HuH-7.5 (cell line): Measurements from ENCODE around the gene TMEM175.

Source experiments
- DNase-seq: peaks from one replicate; pipeline ENCODE4 v3.0.0; 2011; ENCODE audit warnings: low spot score

The TMEM175 gene

DNA sequence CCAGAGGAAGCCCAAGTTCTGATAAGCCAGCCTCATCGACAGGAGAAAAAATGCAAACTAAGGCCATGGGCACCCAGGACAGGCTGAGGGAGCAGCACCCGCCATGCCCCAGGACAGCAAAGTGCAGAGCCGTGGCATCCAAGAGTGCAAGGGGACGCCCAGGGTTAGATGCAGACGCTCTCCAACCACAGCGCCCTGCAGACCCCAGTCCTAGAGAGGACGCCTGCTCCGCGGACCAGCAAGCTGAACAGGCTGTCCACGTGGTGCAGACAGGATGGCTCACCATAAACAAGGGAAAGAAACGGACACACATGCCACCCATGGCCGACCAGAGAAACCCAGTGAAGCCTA lies 32.7 kb upstream of the TMEM175 start:
- no peak for DNase-seq

DNA sequence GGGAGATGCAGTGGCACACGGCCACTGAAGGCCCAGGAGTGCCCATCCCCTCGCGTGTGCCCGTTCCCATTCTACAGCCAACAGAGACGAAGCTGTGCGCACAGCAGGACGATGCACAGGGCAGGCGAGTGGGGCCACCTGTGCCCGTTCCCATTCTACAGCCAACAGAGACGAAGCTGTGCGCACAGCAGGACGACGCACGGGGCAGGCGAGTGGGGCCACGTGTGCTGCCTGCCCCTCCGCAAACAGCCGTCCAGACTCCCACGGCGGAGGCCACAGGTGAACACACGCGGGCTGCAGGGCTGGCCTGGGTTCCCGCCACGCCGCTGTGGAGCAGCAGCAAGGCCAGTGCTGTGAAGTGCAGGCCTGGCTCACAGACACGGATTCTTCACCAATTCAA lies 32.2 kb upstream of the TMEM175 start:
- DNase-seq = no peak

DNA sequence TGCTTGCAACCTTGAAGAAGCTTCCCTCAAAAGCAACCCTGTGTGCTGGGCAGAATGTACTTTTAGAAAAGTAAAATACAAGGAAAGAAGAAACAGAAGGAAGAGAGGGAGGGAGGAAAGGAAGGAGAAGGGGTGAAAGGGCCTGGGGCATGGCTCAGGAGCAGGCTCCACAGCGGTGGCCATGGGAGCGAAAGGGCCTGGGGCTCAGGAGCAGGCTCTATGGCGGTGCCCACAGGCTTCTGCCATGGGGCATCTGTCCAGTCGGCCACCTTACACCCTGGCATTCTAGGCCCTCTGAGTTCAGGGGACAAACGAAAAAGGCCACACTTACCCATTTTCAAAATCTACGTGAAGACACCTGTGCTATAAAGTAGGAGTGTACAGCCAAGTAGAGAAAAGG lies 31.5 kb upstream of the TMEM175 start:
- no peak for DNase-seq

DNA sequence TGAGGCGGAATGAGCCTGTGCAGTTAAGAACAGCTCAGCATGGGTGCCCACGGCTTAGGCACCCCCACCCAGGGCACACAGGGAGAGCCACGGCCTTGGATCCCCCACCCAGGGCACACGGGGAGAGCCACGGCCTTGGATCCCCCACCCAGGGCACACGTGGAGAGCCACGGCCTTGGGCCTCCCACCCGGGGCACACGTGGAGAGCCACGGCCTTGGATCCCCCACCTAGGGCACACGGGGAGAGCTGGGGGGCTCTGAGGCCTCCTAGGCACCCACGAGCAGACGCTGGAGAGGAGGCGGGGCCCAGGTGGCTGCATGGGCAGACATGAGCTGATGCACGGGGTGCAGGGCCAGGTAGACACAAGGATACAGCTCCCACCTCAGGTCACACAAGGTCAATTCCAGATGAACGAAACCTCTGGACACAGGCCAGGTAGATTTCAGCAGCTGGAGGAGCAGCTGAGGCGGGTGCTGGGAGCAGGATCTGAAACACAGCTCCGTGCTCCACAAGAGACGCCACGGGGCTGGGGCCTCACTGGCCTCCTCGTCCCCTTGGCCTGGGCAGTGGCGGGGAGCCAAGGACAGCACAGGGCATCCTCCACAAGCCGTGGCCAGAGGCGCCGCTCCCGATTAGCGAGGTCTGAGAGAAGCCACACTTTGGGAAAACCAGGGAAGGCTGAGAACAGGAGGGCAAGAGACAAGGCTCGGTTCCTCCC lies 30.9 kb upstream of the TMEM175 start:
- no peak for DNase-seq

DNA sequence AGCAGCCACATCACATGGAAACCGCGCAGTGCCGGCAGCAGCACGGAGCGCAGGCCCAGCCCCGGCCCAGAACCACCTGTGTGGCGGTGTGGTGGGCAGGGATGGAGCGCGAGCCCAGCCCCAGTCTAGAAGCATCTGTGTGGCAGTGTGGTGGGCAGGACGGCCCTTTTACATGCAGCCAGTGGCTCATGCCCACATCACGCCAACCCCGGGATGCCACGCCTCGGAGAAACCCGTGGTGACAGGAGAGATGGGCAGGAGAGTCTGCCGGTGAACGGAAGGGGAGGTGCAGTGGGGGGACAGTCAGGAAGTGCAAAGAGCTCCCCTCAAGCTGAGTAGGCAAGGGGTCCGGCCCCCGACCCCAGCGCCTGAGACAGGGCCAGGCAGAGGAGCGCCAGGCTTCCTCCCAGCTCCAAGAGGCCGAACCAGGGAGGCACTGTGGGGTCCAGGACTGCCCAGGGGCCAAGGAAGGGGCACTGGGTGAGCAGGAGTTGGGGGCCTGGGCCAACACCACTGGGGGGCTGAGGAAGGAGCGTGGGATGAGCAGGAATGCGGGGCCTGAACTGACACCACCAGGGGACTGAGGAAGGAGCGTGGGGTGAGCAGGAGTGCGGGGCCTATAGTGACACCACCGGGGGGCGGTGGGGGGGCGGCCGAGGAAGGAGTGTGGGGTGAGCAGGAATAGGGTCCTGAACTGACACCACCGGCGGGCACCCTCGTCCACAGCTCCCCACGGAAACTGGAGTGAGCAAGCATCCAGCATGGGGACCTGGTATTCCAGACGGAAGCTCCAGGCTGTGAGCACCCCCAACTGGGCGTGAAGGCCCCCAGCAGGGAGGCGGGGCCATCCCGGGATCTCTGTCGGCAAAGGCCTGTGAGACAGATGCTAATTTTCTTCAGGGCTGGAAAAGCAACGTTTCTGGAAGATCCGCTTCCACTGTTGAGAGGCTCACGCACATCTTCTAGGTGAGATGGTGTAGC lies 28.9 kb upstream of the TMEM175 start:
- no peak for DNase-seq

DNA sequence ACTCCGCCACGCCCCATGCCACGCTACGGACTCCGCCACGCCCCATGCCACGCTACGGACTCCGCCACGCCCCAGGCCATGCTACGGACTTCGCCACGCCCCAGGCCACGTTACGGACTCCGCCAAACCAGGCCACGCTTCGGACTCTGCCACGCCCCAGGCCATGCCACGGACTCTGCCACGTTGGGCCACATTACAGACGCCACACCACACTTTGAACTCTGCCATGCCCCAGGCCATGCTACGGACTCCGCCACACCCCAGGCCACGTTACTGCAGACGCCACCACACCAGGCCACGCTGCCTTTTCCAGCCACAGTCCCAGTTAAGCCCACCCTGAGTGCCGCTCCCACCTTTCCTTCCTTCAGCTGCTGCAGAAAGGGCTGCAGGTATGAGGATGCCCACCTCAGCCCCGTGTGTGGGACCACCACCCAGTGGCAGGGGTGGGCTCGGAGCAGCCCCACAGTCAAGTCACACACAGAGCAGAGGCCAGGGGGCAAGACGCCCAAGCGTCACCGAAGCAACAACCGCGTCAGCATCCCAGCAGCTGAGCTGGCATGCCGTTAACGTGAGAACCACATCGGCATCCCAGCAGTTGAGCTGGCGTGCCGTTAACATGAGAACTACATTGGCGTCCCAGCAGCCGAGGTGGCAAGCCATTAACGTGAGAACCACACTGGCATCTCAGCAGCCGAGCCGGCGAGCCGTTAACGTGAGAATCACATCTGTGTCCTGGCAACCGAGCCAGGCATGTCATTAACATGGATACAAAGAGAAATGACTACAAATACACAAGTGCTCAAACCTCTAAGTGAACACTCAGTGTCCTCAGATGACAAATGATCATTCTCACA lies 26.5 kb upstream of the TMEM175 start:
- DNase-seq = no peak

DNA sequence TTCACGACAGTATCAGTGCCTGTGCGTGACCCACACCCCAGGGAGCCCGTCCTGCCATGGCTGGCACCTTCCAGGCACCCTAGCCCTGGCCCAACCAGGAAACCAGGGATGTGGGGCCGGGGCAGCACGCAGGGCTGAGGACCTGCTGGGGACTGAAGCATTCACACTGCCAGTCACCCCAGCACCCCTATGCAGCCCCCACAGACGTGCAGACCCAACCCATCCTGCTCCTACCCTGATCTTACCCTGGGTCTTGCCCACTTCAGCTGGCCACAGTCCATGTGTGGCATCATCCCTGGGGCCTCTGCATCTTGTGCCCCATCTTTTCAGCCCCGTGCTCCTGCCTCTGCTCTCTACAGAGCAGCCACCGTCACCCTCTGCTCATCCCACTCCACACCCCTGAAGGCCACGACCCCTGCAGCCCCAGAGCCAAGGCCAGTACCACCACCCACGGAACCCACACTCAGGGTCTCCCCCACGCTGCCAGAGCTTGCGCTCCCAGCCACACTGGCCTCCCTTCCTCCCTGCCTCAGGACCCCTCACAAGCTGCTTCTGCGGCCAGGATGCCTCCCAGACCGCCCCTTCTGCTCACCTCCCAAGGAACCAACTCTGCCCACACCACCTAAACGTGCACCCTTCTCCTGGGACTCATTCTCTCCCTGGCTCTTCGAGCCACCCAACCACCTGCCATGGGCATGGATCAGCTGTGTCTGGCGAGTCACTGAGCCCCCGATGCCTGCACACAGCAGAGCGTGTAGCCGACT lies 25.7 kb upstream of the TMEM175 start:
- no peak for DNase-seq

DNA sequence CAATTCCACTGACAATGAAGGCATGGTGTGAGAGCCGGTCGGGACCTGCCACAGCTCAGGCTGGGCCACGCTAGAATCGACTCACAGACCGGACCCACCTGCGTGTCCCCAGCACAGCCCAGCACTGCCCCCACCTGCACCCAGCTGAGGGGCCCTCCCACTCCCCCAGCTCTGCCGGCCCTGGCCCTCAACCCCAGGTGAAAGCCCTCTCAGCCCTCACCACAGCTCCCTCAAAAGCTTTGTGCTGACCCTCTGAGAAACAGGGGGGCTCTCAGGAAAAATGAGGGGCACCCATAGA lies 25.2 kb upstream of the TMEM175 start:
- DNase-seq = no peak

DNA sequence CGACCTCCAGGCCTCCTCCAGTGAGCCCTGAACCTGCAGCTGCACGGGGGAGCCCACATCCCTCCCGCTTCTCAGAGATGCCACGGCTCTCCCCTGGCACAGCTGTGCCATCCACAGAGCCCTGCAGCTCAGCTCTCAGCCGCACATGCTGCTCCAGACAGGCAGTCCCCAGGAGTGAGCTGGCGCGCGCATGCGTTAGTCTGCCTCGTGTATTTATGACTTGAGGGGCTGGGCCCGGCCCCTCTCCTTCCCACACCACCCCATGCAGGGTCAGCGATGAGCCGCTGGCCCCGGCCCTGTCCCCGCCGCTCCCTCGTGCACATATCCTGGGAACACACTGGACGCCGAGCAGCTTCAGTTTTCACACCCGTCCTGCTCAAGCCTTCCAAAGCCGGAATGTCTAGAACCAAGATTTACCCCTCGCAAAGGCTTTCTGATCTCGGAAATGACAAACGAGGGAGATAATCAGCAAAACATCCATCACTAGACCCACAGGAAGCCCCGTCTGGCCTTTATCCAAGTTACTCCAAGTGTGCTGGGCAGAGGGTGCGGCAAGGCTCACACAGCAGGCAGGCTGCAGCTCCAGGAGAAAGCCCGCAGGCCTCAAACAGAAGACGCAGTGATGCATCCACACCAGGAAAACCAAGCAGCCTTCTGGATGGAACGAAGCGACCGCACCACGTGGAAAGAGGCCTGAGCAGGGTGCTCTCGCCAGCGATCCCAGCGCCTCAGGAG lies 24.4 kb upstream of the TMEM175 start:
- no peak for DNase-seq

DNA sequence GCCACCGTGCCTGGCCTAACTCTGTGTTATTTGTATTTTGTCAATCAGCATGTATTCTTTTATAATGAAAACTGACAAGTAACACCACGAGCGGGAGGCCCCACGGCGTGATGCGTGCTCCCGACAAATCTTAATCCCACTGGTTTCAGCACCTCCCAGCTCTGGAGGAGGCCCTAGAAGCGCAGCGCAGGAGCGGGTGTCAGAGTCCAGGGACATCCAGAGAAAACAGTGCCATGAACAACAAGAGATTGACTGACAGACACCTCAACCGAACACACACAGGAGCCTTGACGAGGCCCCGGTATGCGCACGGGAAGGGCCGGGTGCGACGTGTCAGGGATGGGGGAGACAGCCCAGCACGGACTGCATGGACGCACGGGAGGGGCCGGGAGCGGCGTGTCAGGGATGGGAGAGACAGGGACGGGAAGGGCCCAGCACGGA lies 23.1 kb upstream of the TMEM175 start:
- DNase-seq = no peak

DNA sequence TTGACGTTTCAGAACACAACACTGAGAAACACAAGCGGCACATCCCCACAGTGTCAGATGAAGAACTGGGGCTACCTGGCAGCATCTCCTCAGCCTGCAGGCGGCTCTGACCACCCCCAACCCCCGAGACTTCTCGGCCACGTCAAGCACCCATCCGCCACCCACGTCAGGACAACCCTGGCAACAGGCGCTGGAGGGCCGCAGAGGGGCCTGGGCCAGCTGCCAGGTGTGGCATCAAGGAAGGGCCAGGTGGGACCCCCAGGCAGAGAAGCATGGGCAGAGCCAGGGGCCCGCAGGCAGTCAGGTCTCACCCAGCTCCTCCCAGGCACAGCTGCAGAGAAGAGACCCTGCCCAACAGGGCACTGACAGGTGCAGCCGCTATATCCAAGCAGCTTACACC lies 22.4 kb upstream of the TMEM175 start:
- DNase-seq = no peak

DNA sequence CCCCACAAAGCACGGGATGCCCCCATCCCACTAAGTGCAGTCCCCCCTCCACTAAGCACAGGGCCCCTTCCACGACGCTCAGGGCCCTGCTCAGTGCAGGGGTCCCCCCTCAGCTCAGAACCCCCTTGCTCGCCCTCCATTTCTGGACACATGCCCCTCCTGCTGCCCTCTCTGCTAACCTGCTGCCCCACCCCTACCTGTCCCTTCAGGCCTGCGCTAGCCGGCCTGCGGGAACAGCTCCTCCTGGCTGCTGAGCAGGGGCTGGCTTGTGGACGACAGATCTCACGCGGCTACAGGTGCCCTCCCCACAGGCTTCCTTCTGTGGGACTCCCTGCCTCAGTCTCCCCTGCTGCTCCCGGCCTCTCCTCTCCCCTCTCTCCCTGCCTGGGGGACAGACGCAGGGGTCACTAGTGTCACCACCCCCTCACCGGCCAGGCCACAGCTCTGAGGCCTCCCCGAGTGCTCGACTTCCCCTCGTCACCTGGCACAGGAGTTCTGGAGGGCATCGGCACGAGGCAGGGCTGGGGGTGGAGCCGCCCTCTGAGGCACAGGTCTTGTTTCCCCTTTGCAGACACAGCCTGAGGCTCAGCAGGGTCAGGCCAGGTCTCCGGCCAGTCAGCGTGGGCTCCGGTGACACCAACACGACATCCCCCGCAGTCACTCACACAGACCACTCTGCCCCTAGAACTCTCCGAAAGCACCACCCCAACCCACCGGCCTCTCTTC lies 21.7 kb upstream of the TMEM175 start:
- no peak for DNase-seq

DNA sequence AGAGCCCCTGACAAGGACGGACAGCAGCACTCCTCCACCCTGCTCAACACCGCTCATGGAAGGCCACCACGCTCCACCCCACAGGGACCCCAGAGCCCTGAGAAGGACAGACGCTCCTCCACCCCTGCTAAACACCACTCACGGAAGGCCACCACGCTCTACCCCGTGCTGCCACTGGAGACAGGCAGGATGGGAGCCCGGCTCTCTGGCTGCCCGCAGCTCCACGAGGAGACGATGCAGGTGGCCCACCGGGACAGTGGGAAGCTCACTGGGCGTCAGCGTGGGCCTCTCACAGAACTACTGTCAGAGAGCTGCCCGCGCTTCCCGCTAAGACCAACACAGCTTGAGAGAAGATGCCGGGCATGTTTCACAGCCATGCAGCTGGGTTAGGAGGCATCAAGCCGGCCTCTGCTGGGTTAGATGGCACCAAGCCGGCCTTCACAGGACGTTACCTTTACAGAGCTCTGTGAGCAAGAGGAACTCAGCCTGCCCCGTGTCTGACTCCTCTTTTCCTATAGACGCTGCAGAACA lies 21.0 kb upstream of the TMEM175 start:
- DNase-seq = no peak

DNA sequence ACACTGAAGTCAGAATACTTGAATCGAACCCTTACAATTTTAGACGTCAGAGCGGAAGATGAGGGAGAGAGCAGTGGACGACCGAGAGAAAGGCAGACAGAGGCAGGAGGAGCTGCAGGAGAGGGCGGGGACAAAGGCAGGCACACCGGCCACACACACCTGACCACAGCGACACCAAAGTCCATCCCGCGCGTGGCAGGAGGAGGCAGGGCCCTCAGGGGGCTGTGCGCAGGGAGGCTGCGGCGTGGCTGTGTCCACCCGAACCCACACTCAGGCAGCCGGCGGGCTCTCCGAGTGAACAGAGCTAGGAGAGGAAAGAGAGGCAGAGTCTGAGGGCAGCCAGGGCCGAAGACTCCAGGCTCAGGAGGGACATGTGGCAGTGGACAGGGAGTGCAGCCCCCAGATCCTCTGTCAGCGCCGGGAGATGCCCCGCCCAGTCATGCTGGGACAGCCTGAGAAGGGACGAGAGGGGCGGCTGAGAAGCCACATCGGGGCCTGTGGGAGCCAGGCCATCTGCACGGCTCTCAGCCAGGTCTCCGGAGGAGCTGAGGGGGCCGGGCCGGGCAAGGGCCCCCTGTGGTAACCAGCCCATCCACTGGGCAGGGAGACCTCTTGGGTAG lies 20.3 kb upstream of the TMEM175 start:
- DNase-seq = no peak

DNA sequence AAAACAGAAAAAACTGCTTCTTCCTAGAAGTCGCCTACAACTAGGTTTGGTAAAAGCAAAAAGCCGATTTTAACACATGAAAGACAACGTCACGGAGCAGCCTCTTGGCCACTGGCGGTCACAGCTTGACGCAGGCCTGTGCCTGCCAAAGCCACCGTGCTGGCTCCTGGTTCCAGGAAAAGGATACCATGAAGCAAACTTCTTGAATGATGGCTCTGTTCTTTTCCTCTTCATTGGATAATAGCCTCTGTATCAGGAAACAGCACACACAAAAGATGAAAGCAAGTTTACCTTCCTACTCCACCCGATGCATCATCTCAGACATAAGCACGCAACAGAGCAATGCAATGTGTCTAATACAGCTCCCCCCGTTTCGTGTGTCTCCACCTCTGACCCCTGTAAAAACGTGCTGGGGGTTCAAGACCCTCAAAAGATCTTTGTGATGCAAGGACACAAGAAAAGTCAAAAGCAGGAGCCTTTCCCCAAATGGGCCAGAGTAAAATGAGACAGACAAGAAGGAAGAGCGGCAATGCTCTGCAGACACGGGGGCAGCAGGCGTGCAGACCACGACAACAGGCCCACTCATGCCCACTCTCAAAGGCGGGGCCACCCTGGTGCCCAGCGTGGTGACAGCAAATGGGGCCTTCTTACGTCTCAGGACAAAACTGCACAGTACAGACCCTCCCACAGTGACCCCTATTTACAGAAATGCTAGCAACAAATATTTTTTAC lies 19.5 kb upstream of the TMEM175 start:
- no peak for DNase-seq

DNA sequence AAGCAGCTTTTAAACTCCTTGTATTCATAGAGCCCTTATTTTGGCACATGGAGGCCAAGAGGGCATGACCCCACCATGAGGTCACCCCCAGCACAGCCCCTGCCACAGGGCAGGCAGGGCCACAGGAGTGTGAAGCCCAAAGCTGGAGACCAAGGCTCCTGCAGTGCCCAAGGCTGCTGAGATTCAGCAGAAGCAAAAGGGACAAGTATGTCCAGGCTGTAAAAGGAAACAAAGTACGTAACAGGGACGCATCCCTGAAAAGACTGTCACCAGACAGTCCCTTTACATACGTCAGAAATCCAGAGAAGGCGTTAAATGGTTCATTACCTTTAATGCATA lies 19.0 kb upstream of the TMEM175 start:
- DNase-seq = no peak

DNA sequence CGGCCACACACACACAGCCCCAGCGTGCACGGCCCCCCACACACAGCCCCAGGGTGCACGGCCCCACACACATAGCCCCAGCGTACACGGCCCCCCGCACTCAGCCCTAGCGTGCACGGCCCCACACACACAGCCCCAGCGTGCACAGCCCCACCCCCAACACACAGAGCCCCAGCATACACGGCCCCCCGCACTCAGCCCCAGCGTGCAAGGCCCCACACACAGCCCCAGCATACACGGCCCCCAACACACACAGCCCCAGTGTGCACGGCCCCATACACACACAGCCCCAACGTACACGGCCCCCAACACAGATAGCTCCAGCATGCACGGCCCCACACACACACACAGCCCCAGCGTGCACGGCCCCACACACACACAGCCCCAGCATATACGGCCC lies 17.7 kb upstream of the TMEM175 start:
- no peak for DNase-seq

DNA sequence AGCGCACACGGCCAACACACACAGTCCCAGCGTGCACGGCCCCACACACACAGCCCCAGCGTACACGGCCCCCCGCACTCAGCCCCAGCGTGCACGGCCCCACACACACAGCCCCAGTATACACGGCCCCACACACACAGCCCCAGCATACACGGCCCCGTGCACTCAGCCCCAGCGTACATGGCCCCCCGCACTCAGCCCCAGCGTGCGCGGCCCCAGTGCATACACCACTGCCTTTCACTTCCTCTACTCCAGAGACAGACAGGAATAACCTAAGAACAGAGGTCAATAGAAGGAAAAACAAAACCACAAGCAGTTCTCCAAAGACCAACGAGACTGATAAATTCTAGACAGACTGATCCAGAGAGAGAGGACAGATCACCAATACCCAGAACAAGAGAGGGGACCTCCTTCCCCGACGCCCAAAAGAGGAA lies 17.2 kb upstream of the TMEM175 start:
- DNase-seq = no peak

DNA sequence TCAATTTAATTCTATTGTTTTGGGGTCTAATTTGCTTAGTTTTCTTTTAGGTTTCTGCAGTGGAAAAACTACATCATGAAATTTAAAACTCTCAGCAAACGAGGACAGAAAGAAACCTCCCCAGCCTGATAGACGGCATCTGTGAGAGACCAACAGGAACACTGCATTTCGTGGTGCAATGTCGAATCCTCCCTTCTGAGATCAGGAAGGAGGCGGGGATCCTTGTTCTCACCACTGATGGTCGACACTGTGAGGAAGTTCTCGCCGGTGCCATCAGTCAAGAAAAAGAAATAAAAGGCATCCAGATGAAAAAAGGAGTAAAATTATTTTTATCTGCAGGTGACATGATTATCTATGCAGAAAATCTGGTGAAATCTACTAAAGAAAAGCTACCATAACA lies 16.7 kb upstream of the TMEM175 start:
- DNase-seq = no peak
